CD4-positive, alpha-beta T cell treated with Interleukin-1 beta for 1 hour (primary cell): ENCODE data around the gene NFASC.

ENCODE experiments used
- DNase-seq, 2 donors: peaks; one replicate each; pipeline ENCODE4 v3.0.0-alpha.2; 2020 to 2022

The NFASC gene

GRCh38 chr1:204930155-204930523 lies 59.5 kb downstream of the NFASC start:
- no peak for DNase-seq

DNA sequence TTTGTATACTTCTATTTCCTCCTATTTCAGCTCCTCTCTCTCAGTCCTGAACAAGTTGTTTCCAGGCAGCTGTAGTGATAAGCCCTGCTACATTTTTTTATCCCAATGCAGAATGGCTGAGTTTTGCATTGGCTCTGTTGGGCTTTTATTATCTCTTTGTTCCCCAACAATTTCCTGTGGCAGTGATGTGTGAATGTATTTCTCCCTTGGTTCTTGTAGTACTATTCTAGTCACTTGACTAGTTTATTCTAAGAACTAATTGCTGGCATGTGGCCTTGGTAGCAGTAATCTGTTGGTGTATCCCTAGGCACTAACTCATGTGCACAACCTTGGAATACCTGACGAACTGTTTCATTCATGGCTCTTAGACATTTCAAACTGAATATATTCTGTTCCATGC lies 60.7 kb downstream of the NFASC start:
- DNase-seq, result no peak

DNA sequence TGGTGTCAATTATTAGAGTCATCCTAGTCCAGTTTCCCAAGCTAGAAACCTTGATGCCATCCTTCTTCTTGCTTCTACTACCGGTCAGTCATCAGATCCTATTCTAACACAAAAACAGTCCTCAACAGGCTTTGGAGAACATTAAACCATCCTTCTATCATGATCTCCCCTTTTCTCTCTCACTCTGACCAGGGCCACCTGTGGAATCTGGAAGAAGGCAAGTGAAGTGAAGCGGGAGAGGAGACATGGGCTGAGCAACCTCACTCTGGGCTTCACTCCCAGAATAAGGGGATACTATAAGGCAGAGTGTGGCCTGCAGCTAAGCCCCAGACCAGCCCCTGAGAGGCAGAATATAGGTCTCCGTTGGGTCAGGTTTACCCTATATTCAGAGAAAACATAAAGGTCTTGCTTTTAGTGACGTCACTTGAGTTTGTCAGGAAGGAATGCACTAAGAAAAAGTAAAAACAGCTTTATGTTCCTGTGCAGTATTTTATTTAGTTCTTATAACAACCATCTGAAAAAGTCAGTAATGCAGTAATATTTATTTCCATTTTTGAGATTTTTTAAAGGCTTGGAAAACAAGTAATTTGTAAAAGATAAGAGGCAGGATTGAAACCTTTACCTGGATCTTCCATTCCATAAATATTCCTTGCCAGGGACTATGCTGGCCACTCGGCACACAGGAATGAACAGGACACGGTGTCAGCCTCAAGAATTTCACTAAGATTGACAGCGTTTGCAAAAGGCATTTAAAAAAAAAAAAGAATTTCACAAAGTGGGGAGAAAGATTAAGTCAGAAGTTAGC lies 61.3 kb downstream of the NFASC start:
- no peak for DNase-seq

DNA sequence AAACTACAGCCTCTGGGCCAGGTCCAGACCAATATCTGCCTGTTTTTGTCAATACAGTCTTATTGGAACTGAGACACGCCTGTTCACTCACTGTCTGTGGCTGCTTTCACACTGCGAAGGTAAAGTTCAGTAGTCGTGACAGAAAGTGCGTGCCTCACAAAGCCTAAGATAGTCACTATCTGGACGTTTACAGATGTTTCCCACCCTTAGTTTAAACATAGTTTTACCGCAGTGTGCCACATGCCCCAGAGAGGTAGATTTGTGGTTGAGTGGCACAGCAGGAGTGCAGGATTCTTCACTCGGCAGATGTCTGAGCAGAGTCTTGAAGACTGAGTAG lies 61.9 kb downstream of the NFASC start:
- no peak for DNase-seq

DNA sequence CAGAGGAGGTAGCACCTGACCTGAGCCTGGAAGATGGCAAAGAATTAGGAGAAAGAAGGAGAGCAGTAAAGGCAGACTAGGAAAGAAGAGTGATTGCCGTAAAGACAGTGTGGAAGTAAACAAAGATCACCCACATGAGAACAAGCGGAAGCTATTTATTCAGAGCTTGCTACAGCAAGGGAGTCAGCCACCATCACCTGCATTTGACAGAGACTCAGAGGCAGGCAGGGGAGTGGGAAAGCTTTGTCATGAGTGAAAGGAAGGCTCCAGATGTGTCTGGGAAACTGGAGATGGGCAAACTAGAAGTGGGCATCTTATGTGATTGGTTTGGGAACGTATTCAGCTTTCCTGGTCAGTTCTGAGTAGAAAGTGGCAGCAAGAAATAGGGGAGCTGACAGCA lies 64.5 kb downstream of the NFASC start:
- no peak for DNase-seq

GRCh38 chr1:204936765-204937164 lies 66.1 kb downstream of the NFASC start:
- no peak for DNase-seq

DNA sequence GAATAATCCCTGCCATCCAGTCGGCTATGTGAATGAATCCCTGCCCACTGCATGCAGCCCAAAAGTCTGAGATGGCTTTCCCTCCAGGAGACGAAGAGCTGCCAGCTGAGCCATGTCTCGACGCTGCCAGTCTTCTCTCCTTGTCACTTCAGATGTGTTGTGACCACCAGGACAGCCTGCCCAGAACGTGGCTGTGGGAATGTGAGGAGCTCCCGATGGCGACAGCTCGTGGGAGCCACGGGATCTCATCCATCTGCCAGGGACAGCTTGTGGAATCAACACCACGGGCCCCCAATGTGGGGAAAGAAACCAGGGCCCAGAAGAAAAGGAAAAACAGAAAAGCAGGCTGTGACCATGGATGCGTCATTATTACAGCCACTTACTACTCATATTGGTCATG lies 67.2 kb downstream of the NFASC start:
- DNase-seq, result no peak

DNA sequence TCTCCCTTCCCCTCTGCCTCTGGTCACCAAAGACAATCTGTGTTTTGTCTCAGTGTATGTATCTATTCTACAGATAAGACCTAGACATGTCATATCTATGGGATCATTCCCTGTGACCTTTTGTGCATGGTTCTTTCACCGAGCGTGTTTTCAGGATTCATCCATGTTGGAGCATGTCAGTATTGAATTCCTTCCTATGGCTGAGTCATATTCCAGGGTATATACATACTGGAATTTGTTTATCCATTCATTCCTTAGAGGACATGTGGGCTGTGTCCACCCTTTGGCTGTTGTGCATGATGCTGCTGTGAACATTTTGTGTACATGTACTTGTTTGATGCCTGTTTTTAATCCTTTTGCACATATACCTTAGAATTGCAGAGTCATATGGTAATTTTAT lies 69.9 kb downstream of the NFASC start:
- DNase-seq, result no peak

DNA sequence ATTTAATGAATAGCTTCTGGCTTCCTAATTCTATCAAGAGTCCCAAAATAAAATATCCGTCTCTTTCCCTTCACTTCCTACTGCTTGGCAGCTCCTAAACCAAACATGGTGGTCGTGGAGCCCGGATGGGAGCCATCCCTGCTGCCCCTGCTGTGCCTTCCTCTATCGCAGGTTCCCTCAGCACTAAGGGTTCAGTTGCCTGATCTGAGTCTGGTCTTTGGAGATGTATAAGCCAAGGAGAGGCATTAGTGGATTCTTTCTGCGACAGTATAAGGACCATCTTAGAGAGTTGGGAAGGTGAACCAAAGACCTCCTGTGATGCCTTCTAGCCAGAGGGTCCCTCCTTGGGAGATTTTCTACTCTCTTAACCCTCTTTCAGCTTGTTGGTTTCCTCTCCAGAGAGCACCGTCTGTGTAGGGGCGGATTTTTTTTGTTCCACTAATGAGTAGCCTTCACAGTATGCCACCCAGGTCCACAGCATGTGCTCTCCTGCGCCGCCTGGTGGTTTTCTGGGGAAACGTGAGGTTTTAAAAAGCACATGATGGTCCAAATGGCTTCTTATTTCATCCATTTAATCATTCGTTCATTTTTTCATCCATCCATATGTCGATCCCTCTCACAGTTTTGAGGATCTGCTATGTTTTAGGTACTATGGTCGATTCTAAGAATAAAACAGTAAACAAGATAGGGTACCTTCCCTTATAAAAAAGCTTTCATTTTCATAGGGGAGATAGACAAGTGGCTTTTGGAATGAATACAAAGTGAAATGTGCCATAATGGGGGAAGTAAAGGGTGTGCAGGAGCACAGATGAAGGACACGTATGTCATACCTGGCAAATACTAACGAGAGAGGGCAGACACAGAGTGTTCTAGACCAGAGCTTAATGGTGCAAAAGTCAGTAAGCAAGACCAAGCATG lies 71.0 kb downstream of the NFASC start:
- peak; percentile 14 to 27 for DNase-seq

GRCh38 chr1:204943495-204943894 lies 72.8 kb downstream of the NFASC start:
- DNase-seq, result no peak

- no peak for DNase-seq
These were observed 74.0 kb downstream of the NFASC start for GRCh38 chr1:204944662-204945061.

- no peak for DNase-seq
These were observed 74.9 kb downstream of the NFASC start for GRCh38 chr1:204945565-204945977.

DNA sequence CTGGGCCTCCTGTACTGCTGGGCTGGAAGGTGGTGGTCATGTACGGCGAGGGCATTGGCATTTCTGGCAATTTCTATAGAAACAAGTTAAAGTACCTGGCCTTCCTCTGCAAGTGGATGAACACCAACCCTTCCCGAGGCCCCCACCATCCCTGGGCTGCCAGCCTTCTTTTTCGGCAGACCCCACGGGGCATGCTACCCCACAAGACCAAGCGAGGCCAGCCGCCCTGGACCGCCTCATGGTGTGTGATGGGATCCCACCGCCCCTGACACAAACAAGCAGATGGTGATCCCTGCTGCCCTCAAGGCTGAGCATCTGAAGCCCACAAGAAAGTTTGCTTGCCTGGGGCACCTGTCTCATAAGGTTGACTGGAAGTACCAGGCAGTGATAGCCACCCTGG lies 76.0 kb downstream of the NFASC start:
- DNase-seq, result no peak

GRCh38 chr1:204947338-204947737 lies 76.7 kb downstream of the NFASC start:
- no peak for DNase-seq

DNA sequence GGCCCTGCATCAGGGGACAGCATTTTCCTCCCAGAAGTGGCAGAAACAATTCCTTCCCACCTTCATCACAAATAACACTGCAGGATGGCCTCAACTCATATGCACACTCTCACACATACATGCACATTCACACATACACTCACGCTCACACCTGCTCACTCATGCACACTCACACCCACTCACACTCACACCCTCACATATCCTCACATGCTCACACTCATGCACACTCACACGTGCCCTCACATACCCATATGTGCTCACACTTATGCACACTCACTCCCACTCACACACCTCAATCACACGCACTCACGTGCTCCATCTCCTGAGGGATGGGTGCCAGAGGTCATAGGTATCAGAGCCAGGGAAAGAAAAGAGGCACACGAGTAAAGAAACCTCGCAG lies 77.1 kb downstream of the NFASC start:
- DNase-seq, result no peak

DNA sequence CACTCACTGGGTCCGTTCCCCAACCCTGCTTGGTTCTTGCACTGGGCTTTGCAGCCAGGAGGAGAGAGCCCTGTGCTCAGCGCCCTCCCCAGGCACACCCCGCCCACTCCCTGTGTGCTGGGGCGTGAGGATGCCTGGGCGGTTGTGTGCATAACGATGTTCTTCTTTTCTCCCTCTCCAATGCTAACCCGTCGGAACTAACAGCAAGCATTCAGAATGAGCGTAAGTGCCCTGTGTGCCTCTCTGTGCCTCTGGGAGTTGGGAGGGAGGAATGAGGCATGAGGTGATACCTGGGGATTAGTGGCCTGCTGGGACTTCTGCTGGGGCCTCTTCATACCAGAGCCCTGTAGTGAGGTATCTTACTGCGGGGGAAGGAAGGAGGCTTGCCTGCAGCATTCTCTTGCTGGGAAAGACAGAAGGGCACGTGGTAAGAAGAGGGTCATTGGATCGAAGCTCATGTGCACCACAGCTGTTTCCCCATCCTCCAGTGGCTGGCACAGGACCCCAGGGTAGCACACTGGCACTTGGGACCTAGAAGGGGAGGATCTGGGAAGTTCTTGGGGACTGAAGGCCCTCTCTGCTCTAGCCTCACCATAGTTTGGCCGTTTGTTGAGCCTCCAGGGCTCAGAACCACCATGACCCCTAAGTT lies 79.8 kb downstream of the NFASC start:
- no peak for DNase-seq

- no peak for DNase-seq
These were observed 88.0 kb downstream of the NFASC start for GRCh38 chr1:204958317-204959307.

GRCh38 chr1:204959374-204959773 lies 88.7 kb downstream of the NFASC start:
- no peak for DNase-seq

DNA sequence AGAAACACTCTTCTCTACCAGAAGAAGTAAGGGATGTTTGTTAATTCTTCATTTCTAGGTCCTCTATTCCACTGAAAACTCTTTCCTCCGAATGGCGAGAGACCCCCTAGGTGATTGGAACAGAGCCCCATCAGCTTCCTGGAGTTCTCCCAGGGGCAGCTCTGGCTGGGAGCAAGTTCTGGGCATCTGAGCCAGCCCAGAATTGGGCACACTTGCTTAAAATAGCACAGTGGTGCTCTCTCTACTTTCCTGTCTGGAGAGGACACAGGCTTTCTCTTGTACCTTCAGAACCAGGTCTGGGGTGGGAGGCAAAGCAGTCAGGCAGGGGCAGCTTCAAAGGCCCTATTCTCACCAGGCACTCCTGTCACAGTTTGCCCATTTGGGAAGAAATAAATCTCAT lies 89.2 kb downstream of the NFASC start:
- DNase-seq, result no peak

- no peak for DNase-seq
These were observed 89.9 kb downstream of the NFASC start for GRCh38 chr1:204960306-204961125.

- no peak for DNase-seq
These were observed 91.2 kb downstream of the NFASC start for GRCh38 chr1:204961765-204962419.
